ENCODE data around the gene KSR1.
"Not testable (repeated sequence)": the region's sequence is repeated elsewhere in the genome, so short reads cannot be mapped to it uniquely, and the experiment has no call there.

Gene KSR1

GRCh38 chr17:27496437-27496943, 40.2 kb downstream of the KSR1 start:
- no peak for DNase-seq

DNA sequence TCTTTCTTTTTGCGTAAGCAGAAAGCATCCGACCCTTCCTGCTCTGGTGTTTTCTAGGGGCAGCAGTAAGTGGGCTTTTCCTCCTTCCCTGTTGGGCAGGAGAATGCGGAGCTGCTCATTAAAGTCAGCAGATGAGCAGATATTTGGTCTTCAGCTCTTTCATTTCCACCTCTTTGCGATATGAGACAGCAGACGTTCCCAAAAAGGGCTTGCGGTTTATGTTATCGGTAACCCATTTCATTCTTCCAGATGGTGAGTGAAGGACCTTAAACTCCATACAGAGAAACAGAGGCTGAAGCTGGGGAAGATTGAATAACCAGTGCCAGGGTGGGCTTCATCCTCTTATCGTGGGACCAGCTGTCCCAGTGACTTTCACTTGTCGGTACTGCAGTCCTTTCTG, 40.7 kb downstream of the KSR1 start:
- DNase-seq = no peak

GRCh38 chr17:27497696-27498095, 41.4 kb downstream of the KSR1 start:
- DNase-seq = no peak

DNA sequence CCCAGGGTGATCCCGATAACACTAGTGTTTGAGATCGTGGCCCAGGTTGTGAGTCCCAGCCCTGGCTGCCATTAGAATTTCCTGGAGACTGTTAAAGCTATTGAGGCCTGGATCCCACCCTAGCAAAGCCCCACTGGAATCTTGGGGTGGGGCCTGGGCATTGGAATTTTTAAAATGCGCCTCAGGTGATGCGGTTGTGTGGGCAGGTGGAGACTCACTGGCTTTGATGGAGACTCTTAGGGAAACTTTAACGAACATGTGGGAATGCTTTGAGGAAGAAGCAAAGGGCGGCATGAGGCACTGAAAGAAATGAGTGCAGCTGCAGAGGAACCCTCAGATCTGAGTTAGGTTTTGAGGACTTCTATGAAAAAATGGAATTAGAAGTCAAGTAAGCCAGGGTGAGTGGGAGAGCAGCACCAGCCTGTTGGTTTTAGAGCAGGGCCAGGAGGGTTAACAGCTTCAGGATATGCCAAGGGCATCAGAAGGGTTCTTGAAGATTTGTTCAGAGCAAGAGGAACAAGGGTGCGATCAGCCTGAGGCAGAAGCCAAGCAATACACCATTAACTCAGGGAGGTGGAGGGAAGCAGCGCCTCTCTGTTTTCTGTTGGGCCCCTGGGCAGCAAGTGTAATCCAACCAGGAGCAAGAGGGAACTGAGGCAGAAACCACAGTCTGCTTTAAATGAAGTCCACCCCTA, 42.5 kb downstream of the KSR1 start:
- no peak for DNase-seq

DNA sequence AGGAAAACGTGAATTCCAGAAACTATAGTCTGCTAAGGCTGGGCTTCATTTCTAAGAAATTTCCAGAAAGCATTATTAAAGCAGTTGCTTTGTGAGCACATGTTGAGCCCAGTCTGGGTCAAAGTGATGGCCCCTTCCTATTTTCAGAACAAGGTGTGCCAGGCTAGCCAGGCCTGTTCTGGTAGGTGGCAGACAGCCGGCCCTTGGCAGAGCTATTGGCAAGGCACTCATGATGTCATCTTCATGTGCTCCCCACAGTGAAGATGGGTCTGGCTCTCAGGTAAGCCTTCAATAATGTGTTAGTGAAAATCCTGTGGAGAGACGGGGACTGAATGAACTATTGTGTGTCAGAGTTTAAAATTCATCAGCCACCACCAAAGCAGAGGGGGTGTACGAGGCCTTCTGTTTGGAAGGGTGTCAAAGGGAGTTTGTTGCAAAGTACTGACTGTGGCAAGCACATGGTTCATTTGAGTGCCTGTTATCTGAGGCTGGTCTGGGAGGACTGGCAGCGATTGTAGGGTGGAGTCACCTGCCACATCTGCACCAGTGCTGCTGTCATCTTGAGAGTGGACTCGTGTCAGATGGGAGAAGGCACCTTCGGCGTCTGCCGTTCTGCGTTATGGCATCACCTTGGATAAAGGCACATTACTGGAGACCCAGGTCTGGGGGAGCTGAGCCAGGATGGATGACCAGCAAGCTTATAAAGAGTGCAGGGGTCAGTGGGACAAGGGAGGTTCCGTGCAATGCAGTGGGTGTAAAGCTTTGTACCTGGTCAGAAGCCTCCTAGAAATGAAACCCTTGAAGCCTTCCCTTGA, 43.4 kb downstream of the KSR1 start:
- DNase-seq = no peak

- DNase-seq = not testable (repeated sequence)
These were observed 45.1 kb downstream of the KSR1 start for GRCh38 chr17:27501338-27501737.

DNA sequence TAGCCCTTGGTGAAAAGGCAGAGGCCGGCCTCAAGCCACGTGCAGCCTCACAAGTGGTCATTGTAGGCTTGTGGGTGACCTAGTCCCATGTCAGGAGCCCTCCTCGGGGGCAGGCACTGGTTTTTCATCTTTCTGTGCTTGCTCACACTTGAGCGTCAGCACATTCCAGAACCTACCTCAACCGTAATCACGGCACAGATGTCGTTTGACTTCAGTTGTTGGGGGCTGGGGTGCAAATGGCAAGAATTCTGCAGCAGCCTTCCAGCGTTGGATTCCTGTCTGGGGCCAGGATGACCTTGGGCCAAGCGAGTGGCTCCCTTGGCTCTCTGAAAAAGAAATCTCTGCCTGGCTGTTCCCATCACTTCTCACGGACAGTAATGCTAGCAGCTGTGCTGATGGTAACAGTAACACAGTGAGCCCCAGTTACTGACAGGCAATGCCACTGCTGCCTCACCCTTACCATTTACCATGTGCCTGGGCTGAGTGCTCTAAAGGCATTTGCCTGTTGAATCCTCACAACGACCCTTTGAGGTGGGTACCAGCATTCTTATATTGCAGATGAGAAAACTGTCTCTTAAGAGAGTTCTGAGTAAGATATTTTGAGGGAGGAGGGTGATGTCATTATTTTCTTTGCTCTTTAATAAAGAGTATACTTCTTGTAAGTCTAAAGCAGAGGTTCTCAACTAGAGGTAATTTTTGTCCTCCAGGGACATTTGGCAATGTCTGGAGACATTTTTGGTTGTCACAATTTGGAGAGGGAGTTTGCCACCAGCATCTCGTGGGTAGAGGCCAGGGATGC, 46.5 kb downstream of the KSR1 start:
- DNase-seq = peak; percentile 47

- no peak for DNase-seq
These were observed 47.4 kb downstream of the KSR1 start for GRCh38 chr17:27503611-27504010.

DNA sequence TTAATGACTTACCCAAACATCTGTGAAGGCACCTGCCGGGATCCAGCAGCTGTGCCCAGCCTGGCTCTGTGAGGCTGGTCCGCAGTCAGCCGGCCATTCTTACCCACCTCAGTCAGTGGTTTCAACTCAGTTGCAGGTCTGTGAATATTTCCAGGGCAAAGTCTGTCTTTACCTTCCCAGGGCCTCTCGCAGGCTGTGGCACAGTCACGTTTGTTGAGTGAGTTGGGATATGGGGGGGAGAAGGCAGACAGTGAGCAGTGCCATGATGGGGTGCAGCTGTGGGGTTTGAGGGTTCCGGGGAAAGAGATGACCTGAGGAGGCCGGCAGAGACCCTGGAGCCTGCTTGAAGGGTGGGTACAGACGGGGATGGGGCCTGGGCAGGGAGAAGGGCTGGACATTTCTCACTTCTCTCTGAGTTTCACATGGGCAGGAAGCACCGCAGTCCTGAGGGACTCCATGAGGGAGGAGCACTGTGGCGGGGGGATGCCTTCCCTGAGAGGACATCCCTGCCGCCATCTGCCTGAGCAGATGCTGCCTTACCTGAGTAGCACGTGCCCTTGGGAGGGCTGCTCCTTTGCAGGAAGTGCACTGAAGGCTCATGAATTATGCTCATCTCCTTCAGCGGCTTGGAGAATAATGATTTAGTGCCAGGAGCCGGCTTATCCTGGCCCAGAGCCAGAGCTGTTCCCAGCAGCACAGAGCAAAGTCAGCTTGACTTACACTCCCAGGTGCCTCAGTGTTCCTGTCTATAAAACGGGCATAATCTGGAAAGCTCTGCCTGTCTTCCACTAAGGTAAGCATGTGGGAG, 48.1 kb downstream of the KSR1 start:
- DNase-seq = no peak

DNA sequence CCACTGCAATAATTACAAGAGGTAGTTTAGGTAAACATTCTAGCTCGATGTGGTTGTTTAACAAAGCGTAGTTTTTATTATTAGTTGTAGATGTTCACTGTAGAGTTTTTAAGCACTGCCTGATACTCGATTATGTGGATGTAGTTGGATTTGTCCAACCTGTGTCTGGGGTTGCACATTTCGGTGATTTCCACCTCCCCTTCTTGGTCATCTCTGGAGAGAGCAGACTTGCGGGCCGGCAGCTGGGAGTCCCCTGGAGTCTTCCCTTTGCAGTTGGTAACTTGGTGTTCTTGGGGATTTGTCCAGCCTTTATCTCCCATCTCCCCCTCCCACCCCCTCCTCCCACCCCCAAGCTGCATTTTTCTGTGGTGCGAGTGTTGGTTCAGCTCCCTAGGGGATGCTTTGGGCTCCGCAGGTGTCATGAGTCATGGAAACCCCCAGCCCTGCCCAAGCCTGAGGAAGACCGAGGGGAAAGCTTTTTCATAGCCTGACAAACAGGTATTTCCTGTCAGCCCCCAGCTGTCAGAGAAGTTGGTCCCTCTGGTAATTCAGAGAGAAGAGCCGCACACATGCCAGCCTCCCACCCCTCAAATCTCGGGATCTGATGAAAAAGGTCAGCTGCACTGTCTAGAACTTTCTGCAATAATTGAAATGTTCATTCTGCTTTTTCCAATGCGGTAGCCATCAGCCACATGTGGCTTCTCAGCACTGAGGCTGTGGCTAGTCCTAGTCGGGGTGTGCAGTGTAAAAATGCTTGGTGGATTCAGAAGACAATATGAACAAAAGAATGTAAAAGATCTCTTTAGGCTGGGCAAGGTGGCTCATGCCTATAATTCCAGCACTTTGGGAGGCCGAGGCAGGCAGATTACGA, 50.3 kb downstream of the KSR1 start:
- DNase-seq = no peak

DNA sequence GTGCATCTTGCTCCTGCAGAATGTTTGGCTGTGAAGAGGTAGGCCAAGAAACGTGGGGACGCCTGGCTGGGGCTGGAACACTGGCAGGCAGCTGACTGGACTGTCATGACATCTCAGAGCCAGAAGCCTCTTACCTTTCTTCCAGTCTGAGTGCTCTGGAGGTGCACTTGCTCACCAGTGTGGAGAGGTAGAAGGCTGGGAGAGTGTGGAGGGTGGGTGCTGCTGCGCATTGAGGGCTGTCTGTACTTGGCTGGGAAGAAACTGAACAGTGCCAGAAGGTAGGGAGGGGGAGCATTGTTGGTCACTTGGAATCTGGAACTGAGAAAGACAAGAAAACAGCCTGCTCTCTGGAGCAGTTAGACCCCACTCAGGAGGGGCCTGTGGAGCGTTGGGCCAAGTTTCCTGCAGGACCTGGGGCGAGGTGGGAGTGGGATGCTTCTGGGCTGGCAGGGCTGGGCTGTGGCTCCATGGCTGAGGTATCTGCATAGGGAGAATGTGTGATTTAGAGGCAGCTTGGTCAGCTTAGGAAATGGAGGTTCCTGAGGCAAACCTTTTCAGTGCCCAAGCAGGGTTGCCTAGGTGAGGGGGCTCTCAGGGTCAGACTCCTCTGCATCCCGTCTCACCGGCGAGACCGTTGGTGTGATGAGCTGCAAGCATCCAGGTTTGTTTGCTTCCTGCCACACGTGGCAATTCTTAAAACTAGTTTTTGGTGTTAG, 55.1 kb downstream of the KSR1 start:
- DNase-seq = no peak

DNA sequence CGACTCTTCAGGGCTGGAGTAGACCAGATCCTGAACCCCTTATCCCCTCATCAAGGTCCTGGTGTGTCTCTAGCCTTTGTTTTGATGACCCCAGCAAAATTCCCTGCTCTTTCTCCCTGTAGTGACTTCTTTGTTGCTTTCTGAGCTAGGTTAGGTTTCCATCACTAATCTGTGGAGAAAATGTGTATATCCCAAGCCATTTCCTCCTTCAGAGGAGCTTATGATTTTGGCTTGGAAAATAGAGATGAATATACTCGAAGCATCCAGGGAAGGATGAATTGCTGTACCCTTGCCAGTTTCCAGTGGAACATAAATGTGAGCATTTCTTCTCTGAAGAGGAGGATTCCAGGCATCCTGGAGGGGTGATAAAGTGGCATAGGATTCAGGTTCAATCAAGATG, 55.8 kb downstream of the KSR1 start:
- no peak for DNase-seq

DNA sequence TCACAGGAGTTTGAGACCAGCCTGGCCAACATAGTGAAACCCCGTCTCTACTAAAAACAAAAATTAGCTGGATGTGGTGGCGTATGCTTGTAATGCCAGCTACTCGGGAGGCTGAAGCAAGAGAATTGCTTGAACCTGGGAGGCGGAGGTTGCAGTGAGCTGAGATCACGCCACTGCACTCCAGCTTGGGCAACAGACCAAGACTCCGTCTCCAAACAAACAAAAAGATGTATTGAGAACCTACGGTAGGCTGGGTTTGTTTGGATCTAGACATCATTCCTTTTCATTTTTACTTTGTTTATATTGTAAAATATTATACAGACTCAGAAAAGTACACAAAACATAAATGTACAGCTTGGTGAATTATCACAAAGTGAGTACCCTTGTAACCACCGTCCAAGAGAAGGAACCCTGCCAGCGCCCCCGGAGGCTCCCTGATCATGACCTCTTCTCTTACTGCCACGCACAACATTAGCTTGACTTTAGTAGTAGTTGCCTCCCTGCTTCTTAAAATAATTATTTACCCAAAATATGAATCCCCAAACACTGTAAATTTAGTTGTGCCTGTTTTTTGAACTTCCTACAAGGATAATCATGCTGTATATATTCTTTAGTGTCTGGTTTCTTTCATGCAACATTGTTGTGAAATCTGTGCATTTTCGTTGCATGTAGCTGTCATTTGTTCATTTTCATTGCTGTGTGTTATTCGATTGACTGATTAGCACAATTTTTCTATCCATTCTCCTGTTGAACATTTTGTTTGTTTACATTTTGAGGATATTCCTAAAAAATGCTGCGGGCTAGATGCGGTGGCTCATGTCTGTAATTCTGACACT, 56.5 kb downstream of the KSR1 start:
- DNase-seq = no peak

GRCh38 chr17:27513849-27514248, 57.6 kb downstream of the KSR1 start:
- DNase-seq = no peak

GRCh38 chr17:27514595-27515413, 58.6 kb downstream of the KSR1 start:
- DNase-seq = no peak

DNA sequence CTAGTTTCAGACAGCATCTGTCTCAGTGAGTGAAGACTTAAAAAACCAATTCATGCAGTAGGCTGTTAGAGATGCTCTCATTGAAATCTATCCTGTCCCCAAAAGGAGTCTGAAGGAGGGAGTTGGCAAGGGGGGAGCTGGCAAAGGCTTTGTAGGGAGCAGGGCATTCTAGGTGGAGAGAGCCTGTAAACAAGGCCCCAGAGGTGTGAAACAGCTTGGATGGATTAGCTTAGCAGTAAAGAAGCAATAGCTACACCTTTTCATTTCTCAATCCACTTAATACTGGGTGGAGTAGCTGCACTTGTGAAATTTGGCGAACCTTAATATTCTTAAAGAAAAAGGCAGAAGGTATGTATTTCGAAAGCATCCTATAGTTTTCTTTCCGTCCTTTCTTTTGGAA, 61.8 kb downstream of the KSR1 start:
- no peak for DNase-seq

- no peak for DNase-seq
These were observed 62.6 kb downstream of the KSR1 start for GRCh38 chr17:27518545-27519521.
